PC-9 (cell line): Measurements from ENCODE around the gene CEMIP2.

Experiments
- EZH2 ChIP-seq: fragments of 200-600 bp; sonication (generic); IDR thresholded peaks from 2 replicates; pipeline ENCODE4 v1.8.0; 2017; ENCODE audit warnings: antibody characterized with exemption, low read depth
- TF ChIP-seq, protein P1 (sequence below): fragments of 200-600 bp; sonication (generic); conservative IDR thresholded peaks from 2 replicates; pipeline ENCODE4 v1.6.1; 2017; ENCODE audit warnings: mixed run types, antibody characterized with exemption, mild to moderate bottlenecking, moderate library complexity

GRCh38 chr9:71756753-71757152, 11.6 kb downstream of the CEMIP2 start:
- TF ChIP-seq, protein P1, sequence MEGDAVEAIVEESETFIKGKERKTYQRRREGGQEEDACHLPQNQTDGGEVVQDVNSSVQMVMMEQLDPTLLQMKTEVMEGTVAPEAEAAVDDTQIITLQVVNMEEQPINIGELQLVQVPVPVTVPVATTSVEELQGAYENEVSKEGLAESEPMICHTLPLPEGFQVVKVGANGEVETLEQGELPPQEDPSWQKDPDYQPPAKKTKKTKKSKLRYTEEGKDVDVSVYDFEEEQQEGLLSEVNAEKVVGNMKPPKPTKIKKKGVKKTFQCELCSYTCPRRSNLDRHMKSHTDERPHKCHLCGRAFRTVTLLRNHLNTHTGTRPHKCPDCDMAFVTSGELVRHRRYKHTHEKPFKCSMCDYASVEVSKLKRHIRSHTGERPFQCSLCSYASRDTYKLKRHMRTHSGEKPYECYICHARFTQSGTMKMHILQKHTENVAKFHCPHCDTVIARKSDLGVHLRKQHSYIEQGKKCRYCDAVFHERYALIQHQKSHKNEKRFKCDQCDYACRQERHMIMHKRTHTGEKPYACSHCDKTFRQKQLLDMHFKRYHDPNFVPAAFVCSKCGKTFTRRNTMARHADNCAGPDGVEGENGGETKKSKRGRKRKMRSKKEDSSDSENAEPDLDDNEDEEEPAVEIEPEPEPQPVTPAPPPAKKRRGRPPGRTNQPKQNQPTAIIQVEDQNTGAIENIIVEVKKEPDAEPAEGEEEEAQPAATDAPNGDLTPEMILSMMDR = no peak
- no peak for TF ChIP-seq EZH2
